A673 (cell line): ENCODE data around the gene HAND1. TPM values are rescaled to one million over a fixed set of nuclear protein-coding genes. Genes with fewer than 3 reads are reported as not detected.

ENCODE experiments used
- BruUV-seq: library from RNA; stranded (reverse); fragments of 400-500 nt; replicated peaks from 2 replicates; lab custom pipeline; 2021; lab: Mats Ljungman, UMichigan
- CTCF ChIA-PET: fragments of 300-600 bp; sonication (Branson Sonifier 250); formaldehyde crosslinking; loops from one replicate; lab custom pipeline; 2022; ENCODE audit warnings: antibody characterized with exemption; lab: Charles Lee
- POLR2A ChIA-PET: fragments of 300-600 bp; sonication (Branson Sonifier 250); formaldehyde crosslinking; loops from one replicate; lab custom pipeline; 2022; ENCODE audit warnings: antibody characterized with exemption; ENCODE audit not compliant: low non-redundant PET; lab: Charles Lee
- DNase-seq: peaks from one replicate; pipeline ENCODE4 v3.0.0-alpha.2; 2015; ENCODE audit warnings: low spot score
- H3K27ac ChIP-seq: fragments of 200-600 bp; sonication (generic); 2 replicates; pipeline ENCODE4 v1.5.1; 2016; ENCODE audit warnings: mixed run types, low read depth, mild to moderate bottlenecking, mixed read lengths, antibody characterized with exemption, low read length; ENCODE audit not compliant: poor library complexity, severe bottlenecking
- H3K27me3 ChIP-seq: fragments of 200-600 bp; sonication (generic); replicated peaks from 2 replicates; pipeline ENCODE4 v1.6.1; 2017; ENCODE audit warnings: mixed run types, low read depth, mild to moderate bottlenecking, mixed read lengths, antibody characterized with exemption, low read length; ENCODE audit not compliant: insufficient read depth, poor library complexity
- H3K36me3 ChIP-seq: fragments of 200-600 bp; sonication (generic); 2 replicates; pipeline ENCODE4 v1.6.1; 2016; ENCODE audit warnings: mixed run types, mild to moderate bottlenecking, mixed read lengths, antibody characterized with exemption, low read length; ENCODE audit not compliant: insufficient read depth, poor library complexity, severe bottlenecking
- H3K4me1 ChIP-seq: fragments of 200-600 bp; sonication (generic); 2 replicates; pipeline ENCODE4 v1.6.1; 2017; ENCODE audit warnings: mixed run types, mild to moderate bottlenecking, mixed read lengths, antibody characterized with exemption, low read length; ENCODE audit not compliant: insufficient read depth, poor library complexity, severe bottlenecking
- H3K4me3 ChIP-seq: fragments of 200-600 bp; sonication (generic); 2 replicates; pipeline ENCODE4 v1.5.1; 2016; ENCODE audit warnings: low read depth, mixed run types, mild to moderate bottlenecking, mixed read lengths, low read length; ENCODE audit not compliant: poor library complexity, severe bottlenecking
- H3K9me3 ChIP-seq: fragments of 200-600 bp; sonication (generic); 2 replicates; pipeline ENCODE4 v1.6.1; 2016; ENCODE audit warnings: mixed run types, low read depth, mild to moderate bottlenecking, mixed read lengths, antibody characterized with exemption, low read length; ENCODE audit not compliant: poor library complexity, severe bottlenecking
- EZH2 ChIP-seq: fragments of 200-600 bp; sonication (generic); IDR thresholded peaks from 2 replicates; pipeline ENCODE4 v1.6.1; 2017; ENCODE audit warnings: borderline replicate concordance, low read depth, mild to moderate bottlenecking, mixed read lengths, antibody characterized with exemption, low read length; ENCODE audit not compliant: poor library complexity, severe bottlenecking
- intact Hi-C: fragments of 100-400 bp; cut with micrococcal nuclease; formaldehyde crosslinking; loops from one replicate; pipeline ENCODE4 v1.10.0; 2022; ENCODE audit not compliant: unreplicated experiment
- total RNA-seq: library from RNA; stranded (reverse); gene quantifications from 2 replicates; pipeline ENCODE4 v1.2.3, GENCODE V29; 2021
- TF ChIP-seq, protein P1 (sequence below): fragments of 300-800, 200-600 bp; sonication (generic); conservative IDR thresholded peaks from 2 replicates; pipeline ENCODE4 v1.5.1; 2017; ENCODE audit warnings: low read depth, mild to moderate bottlenecking, antibody characterized with exemption, low read length, moderate library complexity, mixed read lengths

The HAND1 gene
- total RNA-seq, 1 experiment from 2014 or later = not detected

DNA sequence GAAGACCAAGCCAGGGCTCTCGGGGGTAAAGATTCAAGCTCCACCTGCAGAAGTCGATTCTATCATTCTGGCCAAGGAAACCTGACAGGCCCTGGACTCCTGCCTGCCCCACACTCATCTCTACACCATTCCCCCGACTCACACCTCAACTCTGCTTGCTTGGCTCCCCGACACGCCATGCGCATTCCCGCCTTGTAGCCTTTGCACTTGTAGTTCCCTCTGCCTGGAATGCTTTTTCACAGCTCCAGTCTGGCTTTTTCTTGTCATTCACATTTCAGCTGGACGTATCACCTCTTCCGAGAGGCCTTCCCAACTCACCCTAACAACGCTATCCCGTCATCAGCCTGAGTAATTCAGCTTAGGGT is 28.7 kb upstream of the HAND1 start:
- POLR2A ChIA-PET = no interaction called here
- Histone ChIP-seq H3K36me3 (no peaks in the 10 kb centered on the region), H3K4me3 (no peak overlapping the region), H3K9me3 (no peaks in the 10 kb centered on the region), H3K4me1 (no peaks in the 10 kb centered on the region), H3K27ac (no peak overlapping the region), H3K27me3 (no peaks in the 10 kb centered on the region)
- DNase-seq = no peak
- no peak for TF ChIP-seq EZH2
- TF ChIP-seq, protein P1, sequence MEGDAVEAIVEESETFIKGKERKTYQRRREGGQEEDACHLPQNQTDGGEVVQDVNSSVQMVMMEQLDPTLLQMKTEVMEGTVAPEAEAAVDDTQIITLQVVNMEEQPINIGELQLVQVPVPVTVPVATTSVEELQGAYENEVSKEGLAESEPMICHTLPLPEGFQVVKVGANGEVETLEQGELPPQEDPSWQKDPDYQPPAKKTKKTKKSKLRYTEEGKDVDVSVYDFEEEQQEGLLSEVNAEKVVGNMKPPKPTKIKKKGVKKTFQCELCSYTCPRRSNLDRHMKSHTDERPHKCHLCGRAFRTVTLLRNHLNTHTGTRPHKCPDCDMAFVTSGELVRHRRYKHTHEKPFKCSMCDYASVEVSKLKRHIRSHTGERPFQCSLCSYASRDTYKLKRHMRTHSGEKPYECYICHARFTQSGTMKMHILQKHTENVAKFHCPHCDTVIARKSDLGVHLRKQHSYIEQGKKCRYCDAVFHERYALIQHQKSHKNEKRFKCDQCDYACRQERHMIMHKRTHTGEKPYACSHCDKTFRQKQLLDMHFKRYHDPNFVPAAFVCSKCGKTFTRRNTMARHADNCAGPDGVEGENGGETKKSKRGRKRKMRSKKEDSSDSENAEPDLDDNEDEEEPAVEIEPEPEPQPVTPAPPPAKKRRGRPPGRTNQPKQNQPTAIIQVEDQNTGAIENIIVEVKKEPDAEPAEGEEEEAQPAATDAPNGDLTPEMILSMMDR = no peak
- no TSS peak for BruUV-seq
- intact Hi-C loops = no loop called here
- CTCF ChIA-PET = no interaction called here

DNA sequence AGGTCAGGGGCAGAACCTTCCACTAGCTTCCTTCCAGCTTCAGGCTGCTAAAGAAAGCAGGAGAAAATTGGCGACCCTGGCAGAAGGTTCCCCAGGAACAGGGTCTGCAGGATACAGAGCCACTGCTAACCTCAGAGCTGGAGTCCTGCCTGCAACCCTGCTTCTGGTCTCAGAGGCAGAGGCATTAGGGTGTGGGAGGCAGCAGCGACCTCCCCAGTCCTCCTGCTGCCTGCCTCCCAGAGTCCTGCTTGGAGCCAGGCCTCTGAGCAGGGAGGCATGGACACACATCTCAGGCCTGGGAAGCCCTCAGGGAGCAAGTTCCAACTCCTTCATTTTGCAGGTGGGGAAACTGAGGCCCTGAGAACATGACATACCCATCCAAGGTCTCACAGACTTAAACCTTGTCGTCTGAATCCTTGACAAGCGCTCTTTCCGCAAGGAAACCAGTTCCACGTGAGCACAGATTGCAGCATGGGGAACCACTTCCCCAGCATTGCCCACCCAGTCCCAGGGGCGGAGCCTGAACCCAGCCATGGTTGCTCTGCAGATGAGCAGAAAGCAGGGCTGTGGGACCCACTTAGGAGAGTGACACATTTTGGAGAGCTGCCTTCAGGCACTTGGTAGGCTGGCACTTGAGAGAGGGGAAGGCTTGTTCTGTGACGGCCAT is 28.2 kb upstream of the HAND1 start:
- POLR2A ChIA-PET = no interaction called here
- DNase-seq = no peak
- Histone ChIP-seq H3K27ac (no peak overlapping the region), H3K4me3 (no peak overlapping the region), H3K9me3 (no peaks in the 10 kb centered on the region), H3K36me3 (no peaks in the 10 kb centered on the region), H3K27me3 (no peaks in the 10 kb centered on the region), H3K4me1 (no peaks in the 10 kb centered on the region)
- BruUV-seq = no TSS peak
- intact Hi-C loops = no loop called here
- CTCF ChIA-PET = no interaction called here
- TF ChIP-seq, protein P1 = no peak
- no peak for TF ChIP-seq EZH2

DNA sequence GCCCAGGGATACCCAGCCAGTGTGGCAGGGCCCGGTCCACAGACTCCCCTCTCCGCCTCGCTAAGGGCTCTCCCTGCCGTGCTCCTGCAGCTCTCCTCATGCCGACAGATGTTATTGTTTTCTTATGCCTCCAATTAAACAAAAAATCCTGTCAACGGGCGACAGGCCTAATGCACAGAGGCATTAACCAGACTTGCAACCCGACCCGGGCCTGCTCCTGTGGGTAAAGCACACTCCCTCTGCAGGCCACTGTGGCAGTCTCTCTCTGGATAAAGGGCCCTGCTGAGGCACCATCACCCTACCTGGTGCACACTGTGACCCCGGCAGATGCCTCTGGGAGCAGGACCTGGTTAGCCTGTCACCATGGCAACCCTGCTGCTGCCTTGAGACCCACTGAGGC is 27.5 kb upstream of the HAND1 start:
- Histone ChIP-seq H3K4me1 (no peaks in the 10 kb centered on the region), H3K4me3 (no peak overlapping the region), H3K27me3 (no peaks in the 10 kb centered on the region), H3K9me3 (no peaks in the 10 kb centered on the region), H3K36me3 (no peaks in the 10 kb centered on the region), H3K27ac (no peak overlapping the region)
- POLR2A ChIA-PET = no interaction called here
- intact Hi-C loops = no loop called here
- no TSS peak for BruUV-seq
- no peak for TF ChIP-seq EZH2
- TF ChIP-seq, protein P1 = no peak
- DNase-seq = no peak
- CTCF ChIA-PET = no interaction called here
